DMS 273 treated with DMSO at 0.1 percent for 48 hours (cell line): ENCODE data around the gene PTCD2.

Experiments used
- DNase-seq: peaks from one replicate; lab custom pipeline; 2025; lab: John Stamatoyannopoulos, UW

The PTCD2 gene, protein sequence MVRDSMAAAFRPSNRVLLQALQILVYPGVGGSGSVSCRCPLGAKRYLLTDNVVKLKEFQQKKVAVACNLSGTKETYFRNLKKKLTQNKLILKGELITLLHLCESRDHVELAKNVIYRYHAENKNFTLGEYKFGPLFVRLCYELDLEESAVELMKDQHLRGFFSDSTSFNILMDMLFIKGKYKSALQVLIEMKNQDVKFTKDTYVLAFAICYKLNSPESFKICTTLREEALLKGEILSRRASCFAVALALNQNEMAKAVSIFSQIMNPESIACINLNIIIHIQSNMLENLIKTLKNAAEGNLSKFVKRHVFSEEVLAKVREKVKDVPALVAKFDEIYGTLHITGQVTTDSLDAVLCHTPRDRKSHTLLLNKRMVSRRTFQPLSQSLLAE

DNA sequence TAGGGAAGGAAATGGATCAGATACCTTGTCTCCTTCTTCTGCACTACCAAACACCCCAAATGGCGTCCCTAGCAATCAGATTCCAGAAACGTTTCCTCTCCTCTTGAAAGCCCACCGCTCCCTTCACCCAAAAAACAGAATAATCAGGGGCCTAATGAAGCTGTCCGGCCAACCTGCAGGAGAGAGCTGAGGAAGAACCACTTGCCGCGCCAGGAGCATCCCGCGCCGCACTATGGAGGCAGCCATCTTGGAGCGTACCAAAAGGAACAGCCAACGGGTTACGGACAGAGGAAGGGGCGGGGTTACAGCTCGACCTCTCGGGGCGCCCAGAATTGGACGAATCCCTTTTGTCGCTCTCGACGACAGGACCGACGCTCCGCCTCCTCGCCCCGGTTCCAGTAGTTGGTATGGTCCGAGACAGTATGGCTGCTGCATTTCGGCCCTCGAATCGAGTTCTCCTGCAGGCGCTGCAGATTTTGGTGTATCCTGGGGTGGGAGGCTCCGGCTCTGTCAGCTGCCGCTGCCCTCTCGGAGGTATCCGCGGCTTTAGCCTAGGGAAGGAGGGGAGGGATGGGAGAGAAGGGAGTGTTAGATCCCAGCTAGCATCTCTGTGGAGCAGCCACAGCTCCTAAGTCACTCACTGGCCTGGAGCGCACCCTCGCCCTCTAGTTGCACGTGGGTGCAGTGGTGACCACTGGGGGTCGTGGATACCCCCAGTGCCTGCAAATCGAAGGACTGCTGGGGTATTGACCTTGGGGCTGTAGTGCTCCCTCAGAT is at the start of gene PTCD2, which contains the start of gene MRPS27:
Gene PTCD2, plus strand, starts transcription at position 398 of the 777 bp plus-strand sequence. Its CDS starts 10 bp downstream, at position 408.
Gene MRPS27, minus strand, starts transcription at position 265 of the 777 bp plus-strand sequence. Its CDS starts 19 bp downstream, at position 246.
- DNase-seq = peak; percentile 98

DNA sequence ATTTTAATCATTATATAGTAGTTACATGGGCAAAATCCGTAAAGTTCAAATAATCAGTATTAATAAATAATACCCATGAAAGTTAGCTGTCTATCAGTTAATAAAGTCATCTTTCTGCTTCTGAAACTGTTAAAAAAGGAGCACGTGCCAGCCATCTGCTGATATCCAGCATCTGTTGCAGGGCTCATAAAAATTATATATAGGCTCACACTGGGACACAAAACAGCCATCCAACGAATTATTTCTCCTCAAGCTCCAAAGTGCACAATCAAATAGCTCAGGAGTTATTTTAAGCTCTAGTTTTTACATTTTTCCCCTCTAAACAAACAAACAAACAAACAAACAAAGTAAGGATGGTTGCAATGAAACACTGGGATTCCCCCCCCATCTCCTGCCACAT is 48.5 kb upstream of the PTCD2 start:
- DNase-seq = peak; percentile 86

DNA sequence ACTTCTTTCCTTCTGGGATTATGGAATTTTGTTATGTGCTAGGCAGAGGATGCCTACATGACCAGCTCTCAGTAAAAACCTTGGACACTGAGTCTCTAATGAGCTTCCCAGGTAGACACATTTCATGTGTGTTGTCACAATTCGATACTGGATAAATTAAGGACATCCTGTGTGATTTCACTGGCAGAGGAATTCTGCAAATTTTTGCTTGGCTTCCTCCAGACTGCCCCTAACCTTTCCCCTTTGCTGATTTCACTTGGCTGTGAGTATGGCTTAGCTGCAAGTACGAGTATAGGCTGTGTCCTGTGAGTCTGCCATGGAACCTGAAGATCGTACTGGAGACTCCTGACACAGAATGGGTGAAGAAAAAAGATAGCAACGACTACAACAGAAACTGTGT is 47.8 kb upstream of the PTCD2 start:
- no peak for DNase-seq

DNA sequence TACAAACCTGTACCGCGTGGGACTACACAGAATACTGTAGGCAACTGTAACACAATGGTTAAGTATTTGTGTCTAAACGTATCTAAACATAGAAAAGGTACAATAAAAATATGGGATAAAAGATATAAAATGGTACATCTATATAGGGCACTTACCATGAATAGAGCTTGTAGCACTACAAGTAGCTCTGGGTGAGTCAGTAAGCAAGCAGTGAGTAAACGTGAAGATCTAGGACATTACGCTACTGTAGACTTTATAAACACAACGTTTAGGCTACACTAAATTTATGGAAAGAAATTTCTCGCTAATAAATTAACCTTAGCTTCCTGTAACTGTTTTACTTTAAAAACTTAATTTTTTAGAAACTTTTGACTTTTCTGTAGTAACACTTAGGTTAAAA is 46.6 kb upstream of the PTCD2 start:
- no peak for DNase-seq

DNA sequence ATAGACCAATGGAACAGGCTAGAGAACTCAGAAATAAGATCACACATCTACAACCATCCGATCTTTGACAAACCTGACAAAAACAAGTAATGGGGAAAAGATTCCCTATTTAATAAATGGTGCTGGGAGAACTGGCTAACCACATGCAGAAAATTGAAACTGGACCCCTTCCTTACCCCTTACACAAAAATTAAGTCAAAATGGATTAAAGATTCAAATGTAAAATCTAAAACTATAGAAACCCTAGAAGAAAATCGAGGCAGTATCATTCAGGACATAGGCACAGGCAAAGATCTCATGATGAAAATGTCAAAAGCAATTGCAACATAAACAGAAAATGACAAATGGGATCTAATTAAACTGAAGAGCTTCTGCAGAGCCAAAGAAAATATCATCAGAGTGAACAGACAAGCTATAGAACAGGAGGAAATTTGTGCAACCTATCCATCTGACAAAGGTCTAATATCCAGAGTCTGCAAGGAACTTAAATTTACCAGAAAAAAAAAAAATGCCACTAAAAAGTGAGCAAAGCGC is 43.9 kb upstream of the PTCD2 start:
- no peak for DNase-seq

DNA sequence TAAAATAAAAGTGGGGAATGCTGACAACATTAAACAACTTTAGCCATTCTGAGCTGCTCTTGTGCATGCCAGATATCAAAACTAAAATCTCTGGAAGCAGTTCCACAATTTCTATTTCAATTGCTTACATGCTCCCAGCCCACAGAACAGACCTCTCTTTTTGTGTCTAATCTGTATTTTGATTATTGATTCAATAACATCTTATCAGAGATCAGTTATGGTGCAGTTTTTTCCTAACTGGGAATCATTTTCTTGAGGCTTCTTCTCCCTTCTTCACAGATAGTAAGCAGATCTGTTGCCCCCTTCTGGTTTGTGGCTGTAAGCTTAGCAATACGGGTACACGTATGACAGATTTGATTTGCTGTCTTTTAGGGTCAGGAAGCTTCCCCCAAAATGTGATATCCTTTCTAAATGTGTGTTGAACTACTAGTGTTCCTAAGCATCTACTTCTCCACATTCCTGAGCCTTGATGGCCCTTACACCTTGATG is 39.5 kb upstream of the PTCD2 start:
- DNase-seq = no peak

DNA sequence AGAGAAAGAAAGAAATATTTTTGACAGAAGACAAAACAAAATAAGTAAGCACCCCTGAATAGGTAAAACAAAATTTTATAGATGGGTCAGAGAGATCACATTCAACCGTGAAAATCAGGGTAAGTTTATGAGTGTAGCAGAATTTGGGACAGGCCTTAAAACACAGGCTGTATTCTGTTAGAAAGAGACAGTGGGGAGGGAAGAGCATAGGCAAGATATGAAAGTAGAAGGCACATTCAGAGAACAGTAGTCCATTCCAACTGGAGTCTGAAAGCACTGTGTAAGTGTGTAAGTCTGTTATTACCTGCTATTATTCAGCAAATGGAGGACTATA is 38.8 kb upstream of the PTCD2 start:
- DNase-seq = no peak

DNA sequence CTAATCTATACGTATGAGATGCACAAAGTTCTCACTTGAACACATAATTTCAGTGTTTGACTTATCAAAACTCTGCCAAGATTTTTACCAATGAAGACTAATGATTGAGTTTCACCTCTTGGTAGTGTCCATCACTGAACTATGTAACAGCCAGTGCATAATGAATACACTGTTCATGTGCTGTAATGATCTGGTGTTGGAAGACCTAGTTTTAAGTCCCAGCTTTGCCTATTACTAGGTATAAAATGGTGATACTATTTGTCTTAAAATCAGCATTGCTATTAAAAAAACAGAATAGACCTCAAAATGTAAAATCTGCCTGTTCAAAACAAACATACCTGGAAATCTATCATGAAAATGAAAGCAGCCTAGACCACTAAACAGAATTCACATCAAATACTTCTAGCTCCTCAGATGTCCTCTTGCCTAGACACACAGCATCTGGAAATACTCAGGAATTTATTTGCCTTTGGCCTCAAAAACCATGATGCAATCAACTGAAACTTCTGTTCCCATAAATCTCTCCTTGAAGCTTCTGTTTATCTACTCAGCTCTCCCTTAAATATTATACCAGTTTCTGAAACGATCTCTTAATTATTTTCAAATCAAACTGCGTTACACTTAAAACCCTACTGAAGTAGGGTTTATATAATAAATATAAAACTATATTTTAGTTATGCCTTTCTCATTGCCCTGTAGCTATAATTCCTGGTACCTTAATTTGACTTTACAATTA is 38.2 kb upstream of the PTCD2 start:
- peak; percentile 75 for DNase-seq

DNA sequence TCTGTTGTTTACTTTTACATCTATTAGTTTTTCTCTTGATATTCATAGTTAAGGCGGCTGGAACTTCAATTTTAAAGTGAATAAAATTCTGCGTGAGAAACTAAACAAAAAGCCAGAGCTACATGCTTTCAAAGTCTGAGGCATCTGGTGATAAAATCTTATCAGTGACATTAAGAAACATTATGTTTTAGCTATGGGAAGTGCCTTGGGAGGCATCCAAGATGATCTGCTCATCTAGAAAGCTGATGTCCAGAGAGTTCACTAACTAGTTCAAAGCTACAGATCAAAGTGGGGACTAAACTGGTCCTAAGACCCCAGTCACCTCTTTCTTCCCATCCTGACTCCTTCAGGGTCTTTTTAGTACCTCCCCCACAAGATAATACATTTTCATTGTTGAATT is 37.3 kb upstream of the PTCD2 start:
- DNase-seq = no peak

DNA sequence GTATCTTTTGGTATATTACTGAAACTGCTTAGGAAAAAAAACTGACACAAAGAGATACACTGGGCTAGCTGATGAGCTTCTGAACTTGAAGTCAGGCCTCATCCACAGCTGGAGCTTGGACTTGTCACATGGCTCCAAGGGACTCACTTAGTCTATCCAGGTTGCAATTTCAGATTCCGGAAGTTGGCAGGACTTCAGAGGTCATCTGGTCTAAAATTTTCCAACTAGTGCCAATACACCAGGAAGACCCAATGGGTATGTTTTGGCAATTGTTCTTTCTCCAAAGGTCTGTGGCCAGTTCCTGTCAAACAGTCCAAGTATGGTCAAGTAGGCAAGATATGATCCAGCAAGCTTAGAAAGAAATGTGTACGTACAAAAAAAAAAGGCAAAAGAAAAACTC is 36.8 kb upstream of the PTCD2 start:
- no peak for DNase-seq

DNA sequence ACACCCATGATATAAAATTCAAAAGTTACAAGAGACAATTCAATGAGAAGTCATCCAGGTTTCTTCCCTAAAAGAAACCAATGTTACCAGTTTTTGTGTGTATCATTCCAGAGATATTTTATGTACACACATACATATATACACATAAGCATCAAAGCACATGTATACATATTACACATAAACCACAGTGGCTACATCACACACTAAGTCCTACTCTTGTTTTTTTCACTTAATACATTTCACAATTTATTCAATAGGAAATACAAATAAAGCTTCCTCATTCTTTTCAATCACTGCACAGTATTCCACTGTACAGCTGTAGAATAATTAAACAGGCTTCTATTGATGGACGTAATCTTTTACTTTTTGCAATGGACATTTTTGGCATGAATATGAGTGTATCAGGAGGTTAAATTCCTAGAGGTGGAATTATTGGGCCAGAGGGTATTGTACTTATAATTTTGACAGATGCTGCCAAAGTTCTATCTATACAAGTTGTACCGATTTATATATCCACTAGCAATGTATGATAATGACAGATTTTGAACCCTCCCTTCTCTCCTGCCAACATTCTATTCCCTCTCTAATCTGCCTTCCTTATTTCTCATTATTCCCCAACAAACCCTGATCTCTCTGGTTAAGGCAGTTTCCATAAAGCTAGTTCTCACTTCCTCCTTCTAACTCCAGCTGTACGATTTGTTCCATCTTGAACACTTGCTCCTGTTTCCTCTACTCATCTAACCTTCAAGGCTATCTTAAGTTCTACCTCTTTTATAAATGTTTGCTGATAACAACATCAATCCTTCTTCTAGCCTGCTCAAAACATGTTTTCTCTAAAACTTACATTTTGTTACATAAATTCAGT is 35.4 kb upstream of the PTCD2 start:
- no peak for DNase-seq

DNA sequence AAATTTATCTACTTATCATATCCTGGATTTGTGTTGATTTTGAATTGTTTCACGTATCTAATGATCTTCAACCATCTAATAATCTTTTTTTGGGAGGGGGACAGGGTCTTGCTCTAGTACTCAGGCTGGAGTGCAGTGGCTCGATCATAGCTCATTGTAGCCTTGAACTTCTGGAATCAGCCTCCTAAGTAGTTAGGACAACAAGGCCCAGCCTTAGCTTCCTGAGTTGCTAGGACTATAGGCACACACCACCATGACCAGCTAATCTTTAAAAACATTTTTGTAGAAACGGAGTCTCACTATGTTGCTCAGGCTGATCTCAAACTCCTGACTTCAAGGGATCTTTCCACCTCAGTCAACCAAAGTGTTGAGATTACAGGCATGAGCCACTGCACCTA is 34.8 kb upstream of the PTCD2 start:
- no peak for DNase-seq

DNA sequence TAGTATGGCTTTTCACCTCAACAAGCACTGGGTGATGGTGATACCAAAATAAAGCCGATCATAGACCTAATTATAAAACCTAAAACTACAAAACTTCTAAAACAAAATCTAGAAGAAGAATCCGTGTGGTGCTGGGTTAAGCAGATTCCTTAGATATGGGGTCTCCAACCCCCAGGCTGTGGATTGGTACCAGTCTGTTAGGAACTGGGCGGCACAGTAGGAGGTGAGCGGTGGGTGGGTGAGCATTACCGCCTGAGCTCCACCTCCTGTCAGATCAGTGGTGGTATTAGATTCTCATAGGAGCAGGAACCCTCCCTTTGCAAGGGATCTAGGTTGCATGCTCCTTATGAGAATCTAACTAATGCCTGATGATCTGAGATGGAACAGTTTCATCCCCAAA is 33.4 kb upstream of the PTCD2 start:
- no peak for DNase-seq

DNA sequence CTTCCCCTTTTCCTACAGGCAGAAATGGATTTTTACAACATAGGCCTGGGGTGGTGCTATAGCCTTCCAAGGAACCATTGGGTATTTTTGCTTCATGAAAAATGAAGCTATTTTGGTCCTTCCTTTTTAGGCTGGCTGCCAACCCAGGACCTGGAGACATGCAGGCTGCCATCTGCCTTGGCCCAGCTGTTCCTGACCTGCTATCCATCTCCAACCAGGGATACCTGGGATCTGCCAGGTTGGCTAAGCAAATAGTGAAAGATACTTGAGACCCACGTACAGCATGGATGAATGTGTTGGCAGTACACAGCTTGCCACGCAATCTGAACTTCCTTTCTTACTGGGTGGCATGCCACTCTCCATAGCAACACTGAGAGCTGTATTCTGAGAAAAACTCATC is 31.2 kb upstream of the PTCD2 start:
- DNase-seq = peak; percentile 98

DNA sequence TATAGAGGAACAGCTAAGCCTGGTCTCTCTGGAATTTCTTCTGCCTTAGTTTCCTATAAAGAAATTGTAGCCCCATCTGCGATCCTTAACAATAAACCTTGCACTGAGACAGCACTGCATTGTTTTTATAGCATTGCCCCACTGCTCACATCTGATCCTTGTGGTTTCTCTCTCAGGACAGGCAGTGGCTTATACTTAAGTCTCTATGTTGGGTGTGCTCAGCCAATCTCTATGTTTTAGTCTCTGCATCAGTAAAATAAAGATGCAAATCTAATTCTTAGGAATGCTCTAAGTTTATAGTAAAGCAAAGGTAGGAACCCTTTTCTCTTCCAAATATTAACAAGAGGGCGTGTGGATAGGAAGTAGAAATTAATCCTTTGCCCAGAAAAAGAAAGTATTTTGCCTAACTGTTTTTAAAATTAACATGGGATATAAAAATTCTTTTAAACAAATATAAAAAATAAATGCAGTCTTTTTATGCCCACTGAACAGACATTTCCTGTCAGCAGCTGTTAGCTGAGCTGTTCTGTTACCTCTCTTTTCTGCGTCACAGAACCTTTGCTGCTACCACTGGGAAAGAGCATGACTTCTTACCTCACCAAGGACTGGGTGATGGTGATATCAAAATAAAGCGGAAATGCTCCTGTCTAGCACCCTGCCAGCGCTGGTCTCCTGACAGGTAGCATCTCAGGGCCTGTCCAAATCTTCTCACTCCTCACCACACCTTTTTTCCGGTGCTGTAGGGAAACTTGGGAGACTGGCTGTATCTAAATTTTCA is 29.6 kb upstream of the PTCD2 start:
- no peak for DNase-seq

DNA sequence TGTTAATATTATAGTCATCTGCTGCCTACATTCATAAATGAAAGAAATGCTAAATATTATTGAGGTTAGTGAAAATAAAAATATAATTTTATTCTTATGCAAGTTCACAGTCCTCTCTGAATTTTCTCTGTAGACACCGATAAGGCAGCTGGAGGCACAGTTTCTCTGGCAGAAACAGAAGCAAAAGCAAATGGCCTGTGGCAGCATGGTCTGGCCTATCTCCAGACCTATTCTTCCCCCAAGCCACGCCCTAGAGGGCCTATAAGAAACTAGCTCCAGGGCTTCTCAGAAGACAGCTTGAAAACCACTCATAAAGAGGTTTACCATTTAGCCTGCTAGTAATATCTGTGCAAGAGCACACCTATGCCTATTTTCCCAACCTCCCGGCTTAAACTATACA is 28.6 kb upstream of the PTCD2 start:
- peak; percentile 78 for DNase-seq

DNA sequence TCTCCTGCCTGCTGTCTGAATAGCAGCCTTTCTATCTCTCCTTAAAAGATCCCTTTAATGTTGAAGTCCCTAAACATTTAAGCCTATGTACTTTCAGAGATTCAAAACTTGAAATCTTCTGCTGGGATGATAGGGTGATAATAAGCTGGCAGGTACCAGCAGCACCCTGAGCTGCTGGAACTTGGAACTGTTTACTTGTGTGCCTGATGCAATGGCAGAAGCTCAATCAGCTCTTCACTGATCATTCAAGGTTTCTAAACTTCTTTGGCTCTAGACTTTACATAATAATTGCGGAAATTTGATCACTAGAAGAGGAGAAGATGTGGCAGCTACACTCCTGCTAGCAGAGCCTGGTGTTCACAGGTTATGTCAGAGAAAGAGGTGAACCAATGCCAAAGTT is 27.8 kb upstream of the PTCD2 start:
- DNase-seq = no peak

DNA sequence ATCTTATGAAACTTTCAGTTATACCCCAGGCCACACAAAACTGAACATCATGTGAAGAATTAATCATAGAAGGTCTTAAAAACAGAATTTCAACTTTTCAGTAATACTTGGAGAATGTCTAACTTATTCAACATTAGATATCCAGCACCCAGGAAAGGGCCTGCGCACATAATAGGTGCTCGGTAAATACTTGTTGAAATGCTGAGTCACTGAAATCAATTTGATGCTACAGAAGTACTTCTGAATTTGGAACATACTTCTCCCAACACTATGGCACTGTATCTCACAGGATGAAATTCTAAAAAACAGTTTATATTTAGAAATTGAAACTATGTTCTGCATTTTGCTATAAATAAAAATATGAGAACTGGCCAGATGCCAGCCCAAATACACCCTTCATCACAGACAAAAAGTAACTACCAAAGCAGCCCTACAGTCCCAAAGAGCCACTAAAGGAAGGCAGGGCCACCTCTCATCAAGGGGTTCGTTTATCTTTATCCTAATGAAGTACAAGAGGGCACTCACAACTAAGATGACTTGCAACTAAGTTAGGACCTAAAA is 26.6 kb upstream of the PTCD2 start:
- no peak for DNase-seq

DNA sequence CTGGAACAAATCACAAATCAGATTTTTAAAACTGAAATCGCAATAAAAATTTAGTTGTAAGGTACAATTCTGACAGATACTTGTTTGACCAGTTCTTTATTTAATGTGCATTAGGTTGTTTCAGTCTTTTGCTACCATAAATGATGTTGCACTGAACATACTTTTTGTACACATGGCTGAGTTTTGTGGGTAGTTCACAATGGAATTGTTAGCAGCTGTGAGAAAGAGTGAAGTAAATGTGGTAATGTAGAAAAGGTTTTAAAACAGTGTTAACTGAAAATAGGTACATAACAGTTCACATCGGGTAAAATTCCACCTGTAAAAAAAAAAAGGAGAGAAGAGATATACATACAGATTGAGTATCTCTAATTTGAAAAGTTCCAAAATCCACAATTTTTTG is 25.7 kb upstream of the PTCD2 start:
- DNase-seq = no peak

DNA sequence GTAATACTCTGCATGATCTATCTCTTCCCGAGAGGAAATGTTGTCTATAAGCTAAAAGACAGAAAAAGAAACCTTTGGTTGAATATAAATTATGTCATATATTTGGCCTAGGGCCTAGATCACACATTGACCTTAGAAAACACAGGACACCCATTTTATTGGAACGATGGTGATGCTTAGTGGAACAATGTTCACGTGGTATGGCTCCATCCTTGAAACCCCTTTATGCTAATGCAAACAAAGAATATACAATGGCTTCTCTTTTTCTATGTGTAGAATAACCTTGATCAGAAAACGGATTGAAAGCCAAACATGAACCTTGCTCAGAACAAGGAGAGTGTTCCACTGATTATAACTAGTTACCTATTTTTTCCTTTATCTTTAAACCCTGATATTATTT is 24.6 kb upstream of the PTCD2 start:
- DNase-seq = no peak
